Measurements from ENCODE around the gene SRR. TPM values are rescaled to one million over a fixed set of nuclear protein-coding genes. Genes with fewer than 3 reads are reported as not detected.
"Not testable (repeated sequence)": the region's sequence is repeated elsewhere in the genome, so short reads cannot be mapped to it uniquely, and the experiment has no call there.

SRR gene, protein sequence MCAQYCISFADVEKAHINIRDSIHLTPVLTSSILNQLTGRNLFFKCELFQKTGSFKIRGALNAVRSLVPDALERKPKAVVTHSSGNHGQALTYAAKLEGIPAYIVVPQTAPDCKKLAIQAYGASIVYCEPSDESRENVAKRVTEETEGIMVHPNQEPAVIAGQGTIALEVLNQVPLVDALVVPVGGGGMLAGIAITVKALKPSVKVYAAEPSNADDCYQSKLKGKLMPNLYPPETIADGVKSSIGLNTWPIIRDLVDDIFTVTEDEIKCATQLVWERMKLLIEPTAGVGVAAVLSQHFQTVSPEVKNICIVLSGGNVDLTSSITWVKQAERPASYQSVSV
- total RNA-seq = 1 to 10 TPM; 2.5 to 6.5 (median 6.1) TPM

DNA sequence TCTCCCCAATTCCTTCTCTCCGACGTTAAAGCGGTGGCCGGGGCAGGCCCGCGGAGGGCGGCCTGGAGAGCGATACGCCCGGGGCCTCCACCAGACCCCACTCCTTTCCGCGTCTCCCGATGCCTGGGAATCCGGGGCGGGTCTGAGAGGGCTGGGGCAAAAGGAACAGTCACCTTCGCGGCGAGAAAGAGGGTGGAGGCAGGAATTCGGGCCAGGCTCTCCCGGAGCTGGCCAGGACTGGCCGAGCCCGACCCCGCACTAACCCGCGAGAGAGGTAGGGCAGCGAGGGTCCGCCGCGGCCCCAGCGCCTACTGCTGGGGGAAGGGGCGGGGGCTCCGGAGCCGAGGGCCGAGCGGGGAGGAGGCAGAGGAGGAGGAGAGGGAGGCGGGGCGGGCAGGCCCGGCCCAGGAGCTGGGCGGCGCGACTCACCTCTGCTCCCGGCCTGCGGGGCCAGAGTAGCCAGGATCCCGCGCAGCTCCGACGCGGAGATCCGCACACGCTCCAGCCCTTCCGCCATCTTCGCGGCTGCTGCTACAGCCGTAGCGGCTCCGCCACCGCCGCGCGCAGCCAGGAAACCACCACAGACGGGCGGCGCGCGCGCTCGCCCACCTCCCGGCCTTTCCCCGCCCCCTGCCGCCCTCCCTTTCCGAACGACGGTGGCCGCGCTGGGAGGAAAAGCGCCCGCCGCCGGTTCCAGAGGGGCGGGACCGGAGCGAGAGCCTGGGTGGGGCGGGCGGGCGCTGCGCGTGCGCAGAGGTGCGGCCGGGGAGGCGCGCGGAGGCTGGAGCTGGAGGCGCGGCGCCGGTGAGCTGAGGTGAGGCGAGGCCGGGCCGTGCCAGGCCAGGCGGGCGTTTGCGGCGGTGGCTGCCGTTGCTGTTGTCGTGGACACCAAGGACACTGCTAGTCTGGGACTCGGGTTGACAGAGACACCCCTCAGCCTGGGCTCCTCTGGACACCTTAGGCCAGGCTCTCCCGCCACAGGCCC lies at the start of gene SRR, which contains the start of gene SMG6:
TSS of gene SRR (plus strand) at position 747 of the 985 bp plus-strand sequence. CDS start 11,611 bp downstream, outside the sequence.
TSS of gene SMG6 (minus strand) at position 582 of the 985 bp plus-strand sequence. CDS start at position 517, 65 bp downstream.
- Mint-ChIP-seq H3K4me3 (peak within 1 kb of the TSS; percentile 92), H3K36me3 (ENCODE audit: insufficient read depth) (peaks cover 20% of the 10 kb centered on the region), H3K27me3 (ENCODE audit: low read depth) (no peaks in the 10 kb centered on the region), H3K9me3 (no peaks in the 10 kb centered on the region), H3K4me1 (ENCODE audit: low read depth) (peaks cover 30% of the 10 kb centered on the region)
- DNase-seq (peak; percentile 94), ATAC-seq (peak; percentile 84 to 87)

DNA sequence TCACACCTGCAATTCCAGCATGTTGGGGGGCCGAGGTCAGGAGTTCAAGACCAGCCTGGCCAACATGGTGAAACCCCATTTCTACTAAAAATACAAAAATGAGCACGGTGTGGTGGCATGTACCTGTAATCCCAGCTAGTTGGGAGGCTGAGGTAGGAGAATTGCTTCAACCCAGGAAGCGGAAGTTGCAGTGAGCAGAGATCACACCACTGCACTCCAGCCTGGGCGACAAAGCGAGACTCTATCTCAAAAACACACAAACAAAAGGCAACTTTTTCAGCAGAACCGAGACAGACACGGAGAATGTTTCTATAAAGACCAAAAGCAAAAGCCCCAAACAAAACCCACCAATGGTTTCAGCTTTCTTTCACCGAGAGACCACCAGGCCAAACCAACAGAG lies 44.9 kb upstream of the SRR start:
- not testable (repeated sequence) for H3K27me3 Mint-ChIP-seq (ENCODE audit: low read depth); H3K9me3 Mint-ChIP-seq; ATAC-seq; DNase-seq
- peaks cover 25% of the 10 kb centered on the region for H3K36me3 Mint-ChIP-seq (ENCODE audit: insufficient read depth)
- H3K4me3 Mint-ChIP-seq = peak overlapping the region; percentile 46
- peaks cover 66% of the 10 kb centered on the region for H3K4me1 Mint-ChIP-seq (ENCODE audit: low read depth)

DNA sequence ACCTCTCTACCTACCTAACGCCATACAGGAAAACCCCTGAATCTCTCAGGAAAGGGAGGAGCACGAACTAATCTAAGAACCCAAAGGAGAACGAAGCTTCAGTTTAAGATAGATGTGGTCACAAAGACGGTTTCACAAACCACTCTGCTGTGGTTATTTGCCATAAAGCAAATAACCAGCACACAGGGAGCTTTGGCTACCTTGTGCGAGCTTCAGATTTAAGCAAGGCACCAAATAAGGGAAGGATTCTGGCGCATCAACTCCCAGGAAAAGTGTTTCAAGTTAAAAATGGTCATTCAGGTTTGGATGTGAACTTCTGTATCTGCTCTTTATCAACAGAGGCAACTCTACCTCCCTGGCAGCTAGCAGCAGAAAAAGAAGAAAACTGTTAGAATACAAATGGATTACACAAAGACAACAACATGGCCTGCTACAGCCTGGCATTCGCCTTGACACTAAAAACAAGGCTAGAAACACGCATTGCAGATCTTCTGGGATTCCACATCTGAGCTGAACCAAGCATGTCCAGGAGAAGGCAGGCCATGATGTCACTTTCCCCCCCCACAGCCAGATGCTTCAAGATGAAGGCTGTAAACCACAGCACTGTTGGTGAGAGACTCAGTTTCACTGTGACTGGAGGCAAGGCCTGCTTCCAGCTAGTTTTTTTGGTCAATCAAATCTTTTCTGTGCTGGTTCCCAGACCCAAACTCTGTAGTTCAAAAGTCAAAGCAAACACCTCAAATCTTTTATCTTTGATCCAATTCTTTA lies 43.8 kb upstream of the SRR start:
- no peaks in the 10 kb centered on the region for H3K27me3 Mint-ChIP-seq (ENCODE audit: low read depth)
- H3K36me3 Mint-ChIP-seq (ENCODE audit: insufficient read depth) = peaks cover 18% of the 10 kb centered on the region
- peak overlapping the region; percentile 36 for H3K4me3 Mint-ChIP-seq
- DNase-seq = peak; percentile 57
- H3K4me1 Mint-ChIP-seq (ENCODE audit: low read depth) = peaks cover 66% of the 10 kb centered on the region
- no peaks in the 10 kb centered on the region for H3K9me3 Mint-ChIP-seq
- peak; percentile 86 to 87 for ATAC-seq

DNA sequence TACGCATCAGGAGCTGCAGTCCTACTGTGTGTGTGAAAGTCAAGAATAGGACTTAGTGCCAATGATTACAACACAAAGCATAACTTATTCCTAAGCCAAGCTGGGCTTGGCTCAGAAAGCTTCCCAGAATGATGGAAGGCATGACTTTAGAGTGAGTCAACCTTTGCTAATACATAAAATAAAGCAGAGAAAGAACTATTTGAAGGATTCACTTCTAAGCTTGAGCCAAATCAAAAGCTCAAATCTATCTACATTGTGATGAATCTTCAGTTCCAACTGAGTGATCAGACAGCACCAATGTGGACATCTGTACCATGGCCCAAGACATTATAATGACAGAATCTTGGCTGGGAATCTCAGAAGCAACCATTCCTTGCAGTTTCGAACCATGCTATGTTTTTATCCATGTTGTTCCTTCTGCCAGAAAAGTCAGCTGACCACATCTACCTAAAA lies 41.6 kb upstream of the SRR start:
- Mint-ChIP-seq H3K4me3 (peak overlapping the region; percentile 29), H3K4me1 (ENCODE audit: low read depth) (peaks cover 88% of the 10 kb centered on the region), H3K36me3 (ENCODE audit: insufficient read depth) (peaks cover 18% of the 10 kb centered on the region), H3K9me3 (no peaks in the 10 kb centered on the region), H3K27me3 (ENCODE audit: low read depth) (no peaks in the 10 kb centered on the region)
- ATAC-seq = no peak
- DNase-seq = no peak

DNA sequence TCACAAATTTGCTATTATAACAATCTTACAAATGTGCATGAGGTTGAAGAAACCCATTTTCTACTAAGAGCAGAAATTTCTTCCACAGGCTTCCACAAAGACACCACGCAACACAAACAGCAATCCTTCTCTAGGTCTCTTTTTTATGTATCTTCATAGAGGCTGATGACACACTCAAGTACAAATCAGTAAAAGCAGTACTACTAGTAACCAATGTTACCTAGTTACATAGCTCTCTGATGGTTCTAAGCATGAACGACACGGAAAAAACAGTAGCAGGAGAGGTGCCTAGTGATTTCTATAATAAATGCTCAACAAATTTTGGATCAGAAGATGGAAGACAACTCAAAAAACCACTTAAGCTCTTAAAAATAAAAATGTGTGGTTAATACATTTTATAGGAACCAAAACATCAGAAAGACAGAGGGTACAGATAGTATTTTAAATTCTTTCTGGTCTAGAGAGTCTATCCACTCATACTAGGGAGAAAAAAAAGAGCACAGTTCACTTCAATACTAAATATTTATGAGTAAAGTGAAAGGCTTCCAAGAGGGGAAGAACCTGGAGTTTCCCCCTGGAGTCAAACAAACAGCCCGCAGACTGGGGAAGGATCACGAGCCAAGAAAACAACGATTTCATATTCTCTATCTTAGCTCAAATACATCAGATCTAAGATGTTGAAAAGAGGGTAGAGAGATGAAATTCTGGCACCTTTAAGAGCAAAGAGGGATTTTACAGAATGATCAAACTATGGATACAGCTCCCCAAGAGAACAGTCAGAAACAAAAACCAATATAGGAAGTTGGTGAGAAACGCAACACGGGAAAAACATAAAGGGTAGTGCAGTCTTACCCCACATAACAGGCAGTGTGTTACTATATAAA lies 40.3 kb upstream of the SRR start:
- ATAC-seq (peak; percentile 21 to 29), DNase-seq (no peak)
- Mint-ChIP-seq H3K4me1 (ENCODE audit: low read depth) (peaks cover 92% of the 10 kb centered on the region), H3K9me3 (no peaks in the 10 kb centered on the region), H3K27me3 (ENCODE audit: low read depth) (no peaks in the 10 kb centered on the region), H3K4me3 (peak overlapping the region; percentile 71), H3K36me3 (ENCODE audit: insufficient read depth) (peaks cover 16% of the 10 kb centered on the region)

DNA sequence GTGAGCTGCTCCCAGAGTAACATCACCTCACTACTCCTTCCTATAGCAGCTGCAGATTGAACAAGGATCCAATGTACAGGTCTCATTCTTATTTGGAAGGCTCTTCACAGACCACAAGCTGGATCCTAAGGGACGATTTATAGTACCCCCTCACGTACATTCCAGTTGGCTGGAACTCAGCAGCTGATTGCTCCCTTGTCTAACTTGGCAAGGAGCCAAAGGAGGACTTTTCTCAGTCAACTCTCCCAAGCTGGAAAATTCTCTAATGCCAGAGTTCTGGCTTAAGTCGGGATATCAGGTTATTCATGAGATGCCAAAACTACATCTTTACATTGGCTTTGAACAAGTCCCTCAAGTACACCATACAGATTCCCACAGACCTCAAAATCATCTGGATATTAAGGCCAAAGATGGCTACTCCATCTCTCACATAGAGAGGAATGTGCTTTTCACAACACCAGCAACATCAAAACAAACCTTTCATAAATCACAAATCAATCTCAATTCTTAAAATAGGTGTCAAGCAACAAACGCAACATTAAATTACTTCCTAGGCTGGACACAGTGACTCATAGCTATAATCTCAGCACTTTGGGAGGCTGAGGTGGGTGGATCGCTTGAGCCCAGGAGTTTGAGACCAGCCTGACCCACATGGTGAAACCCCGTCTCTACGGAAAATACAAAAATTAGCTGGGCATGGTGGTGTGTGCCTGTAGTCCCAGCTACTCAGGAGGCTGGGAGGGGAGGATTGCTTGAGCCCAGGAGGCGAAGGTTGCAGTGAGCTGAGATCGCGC lies 39.5 kb upstream of the SRR start:
- H3K9me3 Mint-ChIP-seq = no peaks in the 10 kb centered on the region
- H3K27me3 Mint-ChIP-seq (ENCODE audit: low read depth) = no peaks in the 10 kb centered on the region
- ATAC-seq = no peak
- DNase-seq = no peak
- peaks cover 16% of the 10 kb centered on the region for H3K36me3 Mint-ChIP-seq (ENCODE audit: insufficient read depth)
- peaks cover 83% of the 10 kb centered on the region for H3K4me1 Mint-ChIP-seq (ENCODE audit: low read depth)
- peak overlapping the region; percentile 71 for H3K4me3 Mint-ChIP-seq

DNA sequence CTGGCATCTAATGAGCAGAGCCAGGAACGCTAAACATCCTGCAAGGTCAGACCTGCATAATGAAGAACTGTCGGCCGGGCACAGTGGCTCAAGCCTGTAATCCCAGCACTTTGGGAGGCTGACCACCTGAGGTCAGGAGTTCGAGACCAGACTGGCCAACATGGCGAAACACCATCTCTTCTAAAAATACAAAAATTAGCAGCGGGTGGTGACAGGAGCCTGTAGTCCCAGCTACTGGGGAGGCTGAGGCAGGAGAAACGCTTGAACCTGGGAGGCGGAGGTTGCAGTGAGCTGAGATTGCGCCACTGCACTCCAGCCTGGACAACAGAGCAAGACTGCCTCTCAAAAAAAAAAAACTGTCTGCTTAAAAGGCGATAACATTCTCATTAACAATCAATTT lies 38.6 kb upstream of the SRR start:
- not testable (repeated sequence) for H3K27me3 Mint-ChIP-seq (ENCODE audit: low read depth); ATAC-seq; H3K9me3 Mint-ChIP-seq; DNase-seq
- Mint-ChIP-seq H3K36me3 (ENCODE audit: insufficient read depth) (peaks cover 14% of the 10 kb centered on the region), H3K4me3 (peak overlapping the region; percentile 75), H3K4me1 (ENCODE audit: low read depth) (peaks cover 81% of the 10 kb centered on the region)

DNA sequence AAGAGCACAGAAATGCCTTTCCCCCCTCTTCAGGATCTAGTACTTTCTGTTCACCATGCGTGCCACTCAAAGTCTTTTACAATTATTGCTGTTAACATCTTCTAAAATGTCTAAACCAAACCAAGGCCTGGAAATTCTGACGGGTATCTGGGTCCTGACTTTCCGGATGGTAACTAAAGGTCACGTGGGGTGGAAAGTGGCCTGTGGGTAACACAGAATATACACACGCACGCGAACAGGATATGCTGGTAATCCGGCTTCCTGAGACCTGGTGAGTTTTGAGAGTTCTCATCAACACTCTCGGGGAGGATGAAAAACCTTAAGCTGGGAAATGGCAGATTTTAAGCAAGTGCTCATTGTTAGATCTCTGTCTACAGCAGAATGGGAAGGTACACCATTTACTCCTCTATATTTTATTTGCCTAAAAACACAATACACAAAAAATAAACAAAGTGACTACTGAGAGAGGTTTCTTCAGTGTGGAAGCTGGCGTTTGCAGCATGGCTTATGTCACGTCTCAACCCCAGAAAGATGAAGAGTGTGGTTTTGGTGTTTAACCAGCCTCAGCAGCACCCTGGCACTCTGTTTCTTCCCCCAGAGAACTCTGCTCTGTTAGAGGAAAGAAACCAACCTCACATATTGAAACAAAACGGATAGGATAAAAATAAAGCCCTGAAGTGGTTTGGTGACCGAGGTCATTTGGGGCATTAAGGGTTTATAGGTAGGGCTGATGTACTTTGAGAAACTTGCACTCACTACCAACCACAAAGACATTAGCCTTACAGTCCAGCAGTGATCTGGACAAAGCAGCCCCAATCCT lies 37.5 kb upstream of the SRR start:
- peaks cover 81% of the 10 kb centered on the region for H3K4me1 Mint-ChIP-seq (ENCODE audit: low read depth)
- ATAC-seq (peak; percentile 82 to 84), DNase-seq (peak; percentile 77)
- H3K27me3 Mint-ChIP-seq (ENCODE audit: low read depth) = no peaks in the 10 kb centered on the region
- no peaks in the 10 kb centered on the region for H3K9me3 Mint-ChIP-seq
- H3K36me3 Mint-ChIP-seq (ENCODE audit: insufficient read depth) = peaks cover 17% of the 10 kb centered on the region
- H3K4me3 Mint-ChIP-seq = peak overlapping the region; percentile 75

DNA sequence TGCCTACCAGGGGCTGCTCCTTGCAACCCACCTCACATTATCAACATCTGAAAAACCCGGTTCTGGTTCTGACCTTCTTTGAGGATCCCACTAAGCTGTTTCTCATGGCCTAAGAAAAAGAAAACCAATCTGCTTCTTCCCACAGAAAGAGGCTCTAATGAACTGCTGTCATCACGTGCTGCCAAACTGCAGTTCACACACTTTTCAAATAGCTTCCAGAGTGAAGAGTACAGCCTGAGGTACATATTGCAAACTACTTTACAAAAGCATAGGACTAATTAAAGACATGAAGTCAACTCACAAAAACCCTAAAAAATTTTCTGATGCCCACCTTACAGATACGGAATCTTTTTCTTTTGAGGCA lies 36.9 kb upstream of the SRR start:
- H3K9me3 Mint-ChIP-seq = no peaks in the 10 kb centered on the region
- DNase-seq (no peak), ATAC-seq (peak in 1 of 2 donors; percentile 3)
- peaks cover 78% of the 10 kb centered on the region for H3K4me1 Mint-ChIP-seq (ENCODE audit: low read depth)
- no peaks in the 10 kb centered on the region for H3K27me3 Mint-ChIP-seq (ENCODE audit: low read depth)
- H3K36me3 Mint-ChIP-seq (ENCODE audit: insufficient read depth) = peaks cover 13% of the 10 kb centered on the region
- H3K4me3 Mint-ChIP-seq = peak overlapping the region; percentile 75

DNA sequence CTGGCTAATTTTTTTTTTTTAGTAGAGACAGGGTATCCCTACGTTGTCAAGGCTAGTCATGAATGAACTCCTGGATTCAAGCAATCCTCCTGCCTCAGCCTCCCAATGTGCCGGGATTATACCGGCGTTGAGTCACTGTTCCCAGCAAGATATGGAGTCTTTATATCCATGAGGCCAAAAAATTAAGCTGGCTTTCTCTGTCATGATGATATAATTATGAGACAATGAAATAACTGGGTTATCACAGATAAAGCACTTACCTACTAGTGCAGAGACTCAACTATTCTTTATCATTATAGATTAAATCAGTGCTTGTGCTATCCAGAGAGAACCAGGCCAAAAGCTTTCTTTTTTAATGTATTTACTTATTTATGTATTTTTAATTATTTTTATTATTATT lies 36.4 kb upstream of the SRR start:
- Mint-ChIP-seq H3K36me3 (ENCODE audit: insufficient read depth) (peaks cover 15% of the 10 kb centered on the region), H3K4me1 (ENCODE audit: low read depth) (peaks cover 78% of the 10 kb centered on the region), H3K4me3 (peak overlapping the region; percentile 75), H3K9me3 (no peaks in the 10 kb centered on the region), H3K27me3 (ENCODE audit: low read depth) (no peaks in the 10 kb centered on the region)
- no peak for ATAC-seq
- no peak for DNase-seq

DNA sequence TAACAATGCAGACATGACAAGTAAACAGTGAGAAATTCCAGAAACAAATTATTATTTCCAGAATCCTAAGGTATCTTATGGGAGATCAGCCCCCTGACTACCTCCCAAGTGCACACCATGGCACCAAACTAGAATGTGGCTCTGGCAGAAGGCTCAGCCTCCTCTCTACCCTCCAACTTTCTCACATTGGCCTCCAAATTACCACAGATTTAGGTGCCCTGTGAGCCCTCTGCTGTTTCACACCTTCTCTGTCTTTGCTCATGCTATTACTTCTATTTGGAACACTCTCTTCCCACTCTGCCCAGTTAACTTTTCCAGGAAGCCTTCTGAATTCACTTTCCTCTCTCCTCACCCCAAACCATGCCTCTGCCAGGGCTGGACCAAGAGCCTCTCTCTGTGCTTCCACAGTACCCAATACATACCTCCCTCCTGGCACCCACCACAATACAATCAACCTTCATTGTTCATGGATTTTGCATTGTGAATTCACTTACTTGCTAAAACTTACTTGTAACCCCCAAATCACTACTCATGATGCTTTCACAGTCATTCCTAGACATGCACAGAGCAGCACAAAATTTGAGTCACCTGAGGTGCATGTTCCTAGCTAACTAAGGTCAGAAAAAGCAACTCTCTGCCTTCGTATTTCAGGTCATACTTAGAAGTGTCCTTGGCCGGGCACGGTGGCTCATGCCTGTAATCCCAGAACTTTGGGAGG lies 31.6 kb upstream of the SRR start:
- Mint-ChIP-seq H3K36me3 (ENCODE audit: insufficient read depth) (peaks cover 21% of the 10 kb centered on the region), H3K27me3 (ENCODE audit: low read depth) (no peaks in the 10 kb centered on the region), H3K4me1 (ENCODE audit: low read depth) (peaks cover 56% of the 10 kb centered on the region), H3K9me3 (no peaks in the 10 kb centered on the region), H3K4me3 (peak overlapping the region; percentile 8)
- ATAC-seq = peak; percentile 84 to 93
- DNase-seq = no peak

Data from activated T-cell treated with anti-CD3 and anti-CD28 coated beads, Interleukin-2, amount 50 U/mL, for 4 hours (primary cell).